ENCODE data around the gene CD48.
"Not testable (repeated sequence)": the region's sequence is repeated elsewhere in the genome, so short reads cannot be mapped to it uniquely, and the experiment has no call there.

The CD48 gene

GRCh38 chr1:160741612-160742348, 30.2 kb upstream of the CD48 start:
- DNase-seq (ENCODE audit: low spot score), result no peak

GRCh38 chr1:160741092-160741501, 29.5 kb upstream of the CD48 start:
- DNase-seq (ENCODE audit: low spot score), result no peak

GRCh38 chr1:160740133-160740688, 28.6 kb upstream of the CD48 start:
- DNase-seq (ENCODE audit: low spot score), result no peak

GRCh38 chr1:160739098-160739511, 27.5 kb upstream of the CD48 start, which contains the start of gene SLAMF7:
Gene SLAMF7, plus strand, starts transcription at chr1:160739247. Its CDS starts 55 bp downstream, at chr1:160739302.
- DNase-seq (ENCODE audit: low spot score), result no peak

GRCh38 chr1:160738271-160738670, 26.6 kb upstream of the CD48 start:
- DNase-seq (ENCODE audit: low spot score), result no peak

GRCh38 chr1:160734301-160734700, 22.7 kb upstream of the CD48 start:
- DNase-seq (ENCODE audit: low spot score), result no peak

GRCh38 chr1:160733898-160734297, 22.3 kb upstream of the CD48 start:
- no peak for DNase-seq (ENCODE audit: low spot score)

GRCh38 chr1:160731990-160732389, 20.4 kb upstream of the CD48 start:
- no peak for DNase-seq (ENCODE audit: low spot score)

- not testable (repeated sequence) for DNase-seq (ENCODE audit: low spot score)
Observed at GRCh38 chr1:160731564-160731963, 19.9 kb upstream of the CD48 start.

- DNase-seq (ENCODE audit: low spot score), result no peak
Observed at GRCh38 chr1:160727316-160727640, 15.7 kb upstream of the CD48 start.

GRCh38 chr1:160726498-160727315, 15.1 kb upstream of the CD48 start:
- peak; percentile 74 for DNase-seq (ENCODE audit: low spot score)

- peak; percentile 16 for DNase-seq (ENCODE audit: low spot score)
Observed at GRCh38 chr1:160726114-160726497, 14.5 kb upstream of the CD48 start.

GRCh38 chr1:160724465-160725242, 13.0 kb upstream of the CD48 start:
- no peak for DNase-seq (ENCODE audit: low spot score)

GRCh38 chr1:160723332-160723731, 11.7 kb upstream of the CD48 start:
- no peak for DNase-seq (ENCODE audit: low spot score)

- no peak for DNase-seq (ENCODE audit: low spot score)
Observed at GRCh38 chr1:160722726-160723125, 11.1 kb upstream of the CD48 start.

GRCh38 chr1:160721473-160721872, 9.9 kb upstream of the CD48 start:
- DNase-seq (ENCODE audit: low spot score), result no peak

GRCh38 chr1:160720356-160721085, 8.9 kb upstream of the CD48 start:
- DNase-seq (ENCODE audit: low spot score), result no peak

- no peak for DNase-seq (ENCODE audit: low spot score)
Observed at GRCh38 chr1:160718210-160718609, 6.6 kb upstream of the CD48 start.

- DNase-seq (ENCODE audit: low spot score), result no peak
Observed at GRCh38 chr1:160717306-160717705, 5.7 kb upstream of the CD48 start.

- no peak for DNase-seq (ENCODE audit: low spot score)
Observed at GRCh38 chr1:160716013-160716412, 4.4 kb upstream of the CD48 start.

- not testable (repeated sequence) for DNase-seq (ENCODE audit: low spot score)
Observed at GRCh38 chr1:160714034-160714648, 2.5 kb upstream of the CD48 start.
